HCT116 (cell line): ENCODE measurements around the gene TMEM129. TPM values are rescaled to one million over a fixed set of nuclear protein-coding genes. Genes with fewer than 3 reads are reported as not detected.

Experiments
- ATAC-seq: fragments of 200-7000 bp; cut with Tn5 transposase; 2 replicates; pipeline ENCODE4 v1.9.1; 2020; ENCODE audit warnings: mild to moderate bottlenecking, moderate library complexity
- BruUV-seq: library from RNA; stranded (reverse); fragments of 400-500 nt; replicated peaks from 2 replicates; lab custom pipeline; 2021; lab: Mats Ljungman, UMichigan
- CTCF ChIA-PET: fragments of 300-600 bp; sonication (Branson Sonifier 250); formaldehyde crosslinking; loops from one replicate; lab custom pipeline; 2021; ENCODE audit warnings: antibody characterized with exemption; lab: Charles Lee
- POLR2A ChIA-PET: fragments of 300-600, 350-600 bp; sonication (Branson Sonifier 250); formaldehyde crosslinking; loops from one replicate; lab custom pipeline; 2021; ENCODE audit warnings: antibody characterized with exemption; lab: Charles Lee
- RAD21 ChIA-PET, 2 experiments: fragments of 300-600 bp; sonication (Branson Sonifier 250); formaldehyde crosslinking; loops; one replicate each; lab custom pipeline; 2023; ENCODE audit warnings: low total read pairs in 2 of 2; ENCODE audit not compliant: uncharacterized antibody in 2 of 2, unreplicated experiment in 2 of 2, low non-redundant PET in 1 of 2; lab: Charles Lee
- DNase-seq: peaks from one replicate; pipeline ENCODE4 v3.0.0-alpha.2; 2010; ENCODE audit warnings: low read depth, low spot score
- H2AFZ ChIP-seq: fragments of 200-600 bp; shearing (Covaris generic), sonication (generic); 2 replicates; pipeline ENCODE4 v1.6.1; 2017; ENCODE audit warnings: low read depth, mixed run types, mixed read lengths, antibody characterized with exemption, low read length; ENCODE audit not compliant: poor library complexity, severe bottlenecking
- H3K27ac ChIP-seq: 2 replicates; pipeline ENCODE4 v1.5.1; 2012; ENCODE audit warnings: low read depth, low read length
- H3K27me3 ChIP-seq: fragments of 200-600 bp; sonication (generic); 2 replicates; pipeline ENCODE4 v1.6.1; 2016; ENCODE audit warnings: mixed run types, low read length, mixed read lengths; ENCODE audit not compliant: insufficient read depth
- H3K36me3 ChIP-seq, 2 experiments: fragments of 200-500 bp in 1 of 2; fragments of 200-600 bp in 1 of 2; sonication (Bioruptor generic) in 1 of 2; sonication (generic) in 1 of 2; 2 replicates each; pipeline versions ENCODE4 v1.5.1 to v1.6.1; 2014 to 2016; ENCODE audit warnings: low read length in 2 of 2, inconsistent platforms in 1 of 2, mixed read lengths in 1 of 2, mixed run types in 1 of 2; ENCODE audit not compliant: insufficient read depth in 2 of 2, control insufficient read depth in 1 of 2
- H3K4me1 ChIP-seq, 2 experiments: fragments of 200-600 bp in 1 of 2; sonication (generic) in 1 of 2; 2 replicates each; pipeline versions ENCODE4 v1.5.1 to v1.6.1; 2012 to 2017; ENCODE audit warnings: low read length in 2 of 2, inconsistent platforms in 1 of 2, mild to moderate bottlenecking in 1 of 2, mixed read lengths in 1 of 2, mixed run types in 1 of 2, moderate library complexity in 1 of 2; ENCODE audit not compliant: insufficient read depth in 2 of 2, control insufficient read depth in 1 of 2
- H3K4me2 ChIP-seq: fragments of 200-600 bp; sonication (generic); 2 replicates; pipeline ENCODE4 v1.6.1; 2017; ENCODE audit warnings: mixed run types, low read length, mixed read lengths
- H3K4me3 ChIP-seq, 2 experiments: fragments of 200-600 bp in 1 of 2; sonication (generic) in 1 of 2; replicated peaks in 1 of 2; 2 replicates each; pipeline ENCODE4 v1.5.1; 2011 to 2016; ENCODE audit warnings: low read length in 2 of 2, control low read depth in 1 of 2, low read depth in 1 of 2, mild to moderate bottlenecking in 1 of 2, mixed read lengths in 1 of 2, mixed run types in 1 of 2
- H3K79me2 ChIP-seq: fragments of 200-600 bp; sonication (generic); 2 replicates; pipeline ENCODE4 v1.6.1; 2017; ENCODE audit warnings: mild to moderate bottlenecking, mixed run types, low read length, moderate library complexity, mixed read lengths; ENCODE audit not compliant: insufficient read depth
- H3K9ac ChIP-seq: fragments of 200-600 bp; sonication (generic); 2 replicates; pipeline ENCODE4 v1.6.1; 2016; ENCODE audit warnings: low read length, mixed read lengths
- H3K9me2 ChIP-seq: fragments of 200-600 bp; sonication (generic), shearing (Covaris generic); 2 replicates; pipeline ENCODE4 v1.6.1; 2017; ENCODE audit warnings: mixed run types, mild to moderate bottlenecking, moderate library complexity; ENCODE audit not compliant: insufficient read depth
- H3K9me3 ChIP-seq, 2 experiments: fragments of 200-500 bp in 1 of 2; fragments of 200-600 bp in 1 of 2; sonication (Bioruptor generic) in 1 of 2; sonication (generic) in 1 of 2; 2 replicates each; pipeline ENCODE4 v1.6.1; 2014 to 2017; ENCODE audit warnings: low read length in 2 of 2, mixed read lengths in 2 of 2, inconsistent platforms in 1 of 2, low read depth in 1 of 2, mild to moderate bottlenecking in 1 of 2, mixed run types in 1 of 2, moderate library complexity in 1 of 2; ENCODE audit not compliant: control insufficient read depth in 1 of 2, insufficient read depth in 1 of 2
- H4K20me1 ChIP-seq: fragments of 200-600 bp; sonication (generic), shearing (Covaris generic); 2 replicates; pipeline ENCODE4 v1.6.1; 2017; ENCODE audit warnings: mixed run types, mild to moderate bottlenecking, moderate library complexity; ENCODE audit not compliant: insufficient read depth
- ATF3 ChIP-seq: IDR thresholded peaks from 2 replicates; pipeline ENCODE4 v1.6.1; 2012
- CBX3 ChIP-seq: IDR thresholded peaks from 2 replicates; pipeline ENCODE4 v1.6.1; 2012; ENCODE audit warnings: low read depth
- CTCF ChIP-seq, 3 experiments: fragments of 200-600 bp in 1 of 3; sonication (generic) in 1 of 3; IDR thresholded peaks in 2 of 3; conservative IDR thresholded peaks in 1 of 3; 2 replicates each; pipeline ENCODE4 v1.5.1; 2012 to 2017; ENCODE audit warnings: low read depth in 2 of 3, low read length in 2 of 3, antibody characterized with exemption in 1 of 3, borderline replicate concordance in 1 of 3, control low read depth in 1 of 3, mild to moderate bottlenecking in 1 of 3, mixed read lengths in 1 of 3, mixed run types in 1 of 3, moderate library complexity in 1 of 3; ENCODE audit not compliant: insufficient read depth in 1 of 3
- ZFX ChIP-seq: fragments of 450-650 bp; IDR thresholded peaks from 2 replicates; pipeline ENCODE4 v1.6.1; 2017
- intact Hi-C: fragments of 100-400 bp; cut with micrococcal nuclease; formaldehyde crosslinking; loops from 2 replicates; pipeline ENCODE4 v1.10.0; 2022
- total RNA-seq: library from RNA; stranded (reverse); gene quantifications from one replicate; pipeline ENCODE4 v1.2.1, GENCODE V29; 2021; ENCODE audit not compliant: unreplicated experiment

The TMEM129 gene
- total RNA-seq, 1 experiment from 2014 or later, result 29.4 TPM

GRCh38 chr4:1738410-1738809, 17.3 kb upstream of the TMEM129 start:
- H3K27me3 ChIP-seq, result no peaks in the 10 kb centered on the region
- peak; percentile 95 for TF ChIP-seq CBX3
- no peak for TF ChIP-seq ZFX
- BruUV-seq, result no TSS peak
- H3K4me2 ChIP-seq, result no peak overlapping the region
- no peak overlapping the region for H3K27ac ChIP-seq
- ChIA-PET POLR2A (no interaction called here), CTCF (no interaction called here), RAD21 (no interaction called here)
- DNase-seq (no peak), ATAC-seq (no peak)
- H3K9me3 ChIP-seq, result peaks cover 18 to 20% of the 10 kb centered on the region in 2 experiments; a peak in 2 of 4 replicates
- no peaks in the 10 kb centered on the region for H3K4me1 ChIP-seq
- peaks cover 11% of the 10 kb centered on the region; the same call in 1 of the 2 replicates for H3K79me2 ChIP-seq
- no peak overlapping the region for H3K9ac ChIP-seq
- intact Hi-C loops, result no loop called here
- no peak overlapping the region for H2AFZ ChIP-seq
- peaks cover 28 to 81% of the 10 kb centered on the region in 2 experiments for H3K36me3 ChIP-seq
- H3K9me2 ChIP-seq, result no peaks in the 10 kb centered on the region
- H4K20me1 ChIP-seq, result no peaks in the 10 kb centered on the region
- H3K4me3 ChIP-seq, result no peak overlapping the region

GRCh38 chr4:1737666-1738065, 16.5 kb upstream of the TMEM129 start:
- intact Hi-C loops, result no loop called here
- H3K9me3 ChIP-seq, result peaks cover 18 to 20% of the 10 kb centered on the region in 2 experiments; a peak in 2 of 4 replicates
- no peaks in the 10 kb centered on the region for H3K9me2 ChIP-seq
- H3K27ac ChIP-seq, result no peak overlapping the region
- no peaks in the 10 kb centered on the region for H4K20me1 ChIP-seq
- no peaks in the 10 kb centered on the region for H3K27me3 ChIP-seq
- H3K4me1 ChIP-seq, result no peaks in the 10 kb centered on the region
- DNase-seq (no peak), ATAC-seq (no peak)
- ChIA-PET RAD21 (no interaction called here), CTCF (no interaction called here), POLR2A (no interaction called here)
- peaks cover 33 to 89% of the 10 kb centered on the region in 2 experiments for H3K36me3 ChIP-seq
- H3K9ac ChIP-seq, result no peak overlapping the region
- H2AFZ ChIP-seq, result no peak overlapping the region
- H3K79me2 ChIP-seq, result peaks cover 19% of the 10 kb centered on the region; the same call in 1 of the 2 replicates
- no TSS peak for BruUV-seq
- TF ChIP-seq ATF3, result no peak
- no peak for TF ChIP-seq CBX3
- no peak for TF ChIP-seq CTCF (IDR thresholded peaks at IDR 0.05 in 2 of 3, conservative IDR thresholded peaks at IDR 0.05 in 1 of 3; ENCODE audit: borderline replicate concordance in 1 of 3, insufficient read depth in 1 of 3, low read depth in 2 of 3, low read length in 2 of 3)
- H3K4me2 ChIP-seq, result no peak overlapping the region
- no peak overlapping the region for H3K4me3 ChIP-seq
